ENCODE results near the gene KIF19.

GRCh38 chr17:74334393-74335039 lies 8.5 kb downstream of the KIF19 start:
- TF ChIP-seq CTCF (IDR thresholded peaks at IDR 0.05; ENCODE audit: low read depth, low read length): no peak
- no peak for TF ChIP-seq EZH2phosphoT487 (IDR thresholded peaks at IDR 0.05; ENCODE audit: low read depth)
